ENCODE data around the gene MYO10. TPM values are rescaled to one million over a fixed set of nuclear protein-coding genes. Genes with fewer than 3 reads are reported as not detected.

Gene MYO10
- total and polyA plus RNA-seq, 2 experiments from 2014 or later, result 33.7 to 52.4 TPM

DNA sequence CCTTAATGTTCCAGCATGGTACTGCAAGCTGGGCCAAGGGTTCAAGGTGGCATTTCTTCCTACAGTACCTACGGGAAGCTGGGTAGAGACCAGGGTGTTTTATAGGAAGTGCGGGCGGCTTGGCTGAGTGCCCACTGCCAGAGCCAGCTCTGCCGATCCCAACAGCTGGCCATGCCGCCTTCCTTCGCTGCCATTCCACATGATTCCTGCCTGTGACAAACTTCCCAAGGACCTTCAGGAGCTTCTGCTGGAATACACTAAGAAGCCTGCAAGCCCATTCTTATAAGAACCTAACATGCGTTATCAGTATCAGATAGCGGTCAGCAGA, 22.0 kb downstream of the MYO10 start:
- Histone ChIP-seq H4K20me1 (ENCODE audit: insufficient read depth, poor library complexity, severe bottlenecking) (peaks cover 61% of the 10 kb centered on the region), H3K4me2 (no peak overlapping the region), H3K27ac (no peak overlapping the region), H3K79me2 (peaks cover 98% of the 10 kb centered on the region), H3K4me1 (ENCODE audit: insufficient read depth) (peaks cover 17% of the 10 kb centered on the region), H2AFZ (no peak overlapping the region), H3K27me3 (no peaks in the 10 kb centered on the region), H3K9me3 (ENCODE audit: low read depth) (no peaks in the 10 kb centered on the region), H3K4me3 (no peak overlapping the region), H3K9me2 (replicated peaks; ENCODE audit: insufficient read depth) (no peaks in the 10 kb centered on the region), H3K36me3 (replicated peaks; ENCODE audit: insufficient read depth, low read depth) (no peaks in the 10 kb centered on the region)
- no peak for TF ChIP-seq EZH2 (IDR thresholded peaks at IDR 0.05; ENCODE audit: borderline replicate concordance)
- TF ChIP-seq, protein P1, sequence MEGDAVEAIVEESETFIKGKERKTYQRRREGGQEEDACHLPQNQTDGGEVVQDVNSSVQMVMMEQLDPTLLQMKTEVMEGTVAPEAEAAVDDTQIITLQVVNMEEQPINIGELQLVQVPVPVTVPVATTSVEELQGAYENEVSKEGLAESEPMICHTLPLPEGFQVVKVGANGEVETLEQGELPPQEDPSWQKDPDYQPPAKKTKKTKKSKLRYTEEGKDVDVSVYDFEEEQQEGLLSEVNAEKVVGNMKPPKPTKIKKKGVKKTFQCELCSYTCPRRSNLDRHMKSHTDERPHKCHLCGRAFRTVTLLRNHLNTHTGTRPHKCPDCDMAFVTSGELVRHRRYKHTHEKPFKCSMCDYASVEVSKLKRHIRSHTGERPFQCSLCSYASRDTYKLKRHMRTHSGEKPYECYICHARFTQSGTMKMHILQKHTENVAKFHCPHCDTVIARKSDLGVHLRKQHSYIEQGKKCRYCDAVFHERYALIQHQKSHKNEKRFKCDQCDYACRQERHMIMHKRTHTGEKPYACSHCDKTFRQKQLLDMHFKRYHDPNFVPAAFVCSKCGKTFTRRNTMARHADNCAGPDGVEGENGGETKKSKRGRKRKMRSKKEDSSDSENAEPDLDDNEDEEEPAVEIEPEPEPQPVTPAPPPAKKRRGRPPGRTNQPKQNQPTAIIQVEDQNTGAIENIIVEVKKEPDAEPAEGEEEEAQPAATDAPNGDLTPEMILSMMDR (IDR thresholded peaks at IDR 0.05; ENCODE audit: poor library complexity), result no peak
- 89% methylated on average over 8 of the region's 8 CpGs for WGBS (ENCODE audit: low lambda C conversion rate, missing lambda C conversion rate)
- no peak for DNase-seq (ENCODE audit: low spot score)

GRCh38 chr5:16913187-16914107, 22.6 kb downstream of the MYO10 start:
- peak overlapping the region; percentile 70 for H3K27ac ChIP-seq
- TF ChIP-seq EZH2 (IDR thresholded peaks at IDR 0.05; ENCODE audit: borderline replicate concordance), result no peak
- TF ChIP-seq EZH2phosphoT487 (IDR thresholded peaks at IDR 0.05; ENCODE audit: low read depth, severe bottlenecking, unreplicated experiment), result no peak
- TF ChIP-seq, protein P1 (IDR thresholded peaks at IDR 0.05; ENCODE audit: poor library complexity), result no peak
- peaks cover 17% of the 10 kb centered on the region for H3K4me1 ChIP-seq (ENCODE audit: insufficient read depth)
- no peaks in the 10 kb centered on the region for H3K36me3 ChIP-seq (replicated peaks; ENCODE audit: insufficient read depth, low read depth)
- no peaks in the 10 kb centered on the region for H3K9me3 ChIP-seq (ENCODE audit: low read depth)
- 75% methylated on average over 7 of the region's 7 CpGs for WGBS (ENCODE audit: low lambda C conversion rate, missing lambda C conversion rate)
- no peak overlapping the region for H3K4me3 ChIP-seq
- no peaks in the 10 kb centered on the region for H3K9me2 ChIP-seq (replicated peaks; ENCODE audit: insufficient read depth)
- H3K79me2 ChIP-seq, result peaks cover 98% of the 10 kb centered on the region
- no peak overlapping the region for H2AFZ ChIP-seq
- peak overlapping the region; percentile 9 for H3K4me2 ChIP-seq
- peaks cover 59% of the 10 kb centered on the region for H4K20me1 ChIP-seq (ENCODE audit: insufficient read depth, poor library complexity, severe bottlenecking)
- H3K27me3 ChIP-seq, result no peaks in the 10 kb centered on the region
- no peak for DNase-seq (ENCODE audit: low spot score)

DNA sequence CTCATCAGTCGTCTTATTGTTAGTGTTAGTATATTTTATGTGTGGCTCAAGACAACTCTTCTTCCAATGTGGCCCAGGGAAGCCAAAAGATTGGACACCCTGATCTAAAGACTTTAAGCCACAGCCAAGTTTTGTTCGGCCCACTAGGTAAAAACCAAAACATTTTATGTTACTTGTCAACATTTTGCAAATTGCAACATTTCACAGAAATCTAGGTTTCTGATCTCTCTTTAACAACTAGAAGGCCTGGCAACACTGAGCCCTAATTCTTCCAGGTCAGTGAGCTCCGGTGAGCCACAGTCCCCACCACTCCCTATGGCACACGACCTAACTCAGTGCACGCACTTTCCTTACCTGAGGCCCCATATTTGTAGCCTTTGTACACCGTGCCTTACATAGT, 24.0 kb downstream of the MYO10 start:
- no peak for DNase-seq (ENCODE audit: low spot score)
- 84% methylated on average over 6 of the region's 6 CpGs for WGBS (ENCODE audit: low lambda C conversion rate, missing lambda C conversion rate)
- H3K4me2 ChIP-seq, result no peak overlapping the region

More for the DNA sequence above, 24.0 kb downstream of the MYO10 start:
- no peak overlapping the region for H2AFZ ChIP-seq
- no peaks in the 10 kb centered on the region for H3K27me3 ChIP-seq
- TF ChIP-seq, protein P1 (IDR thresholded peaks at IDR 0.05; ENCODE audit: poor library complexity), result no peak
- TF ChIP-seq EZH2 (IDR thresholded peaks at IDR 0.05; ENCODE audit: borderline replicate concordance), result no peak
- TF ChIP-seq EZH2phosphoT487 (IDR thresholded peaks at IDR 0.05; ENCODE audit: low read depth, severe bottlenecking, unreplicated experiment), result no peak
- peaks cover 53% of the 10 kb centered on the region for H4K20me1 ChIP-seq (ENCODE audit: insufficient read depth, poor library complexity, severe bottlenecking)
- H3K27ac ChIP-seq, result peak overlapping the region; percentile 50
- peaks cover 17% of the 10 kb centered on the region for H3K4me1 ChIP-seq (ENCODE audit: insufficient read depth)
- no peaks in the 10 kb centered on the region for H3K9me3 ChIP-seq (ENCODE audit: low read depth)
- H3K9me2 ChIP-seq (replicated peaks; ENCODE audit: insufficient read depth), result no peaks in the 10 kb centered on the region
- no peak overlapping the region for H3K4me3 ChIP-seq
- peaks cover 99% of the 10 kb centered on the region for H3K79me2 ChIP-seq
- H3K36me3 ChIP-seq (replicated peaks; ENCODE audit: insufficient read depth, low read depth), result no peaks in the 10 kb centered on the region
